Mucosa of descending colon (tissue), 3 donors: Measurements from ENCODE around the gene RORC. TPM values are rescaled to one million over a fixed set of nuclear protein-coding genes. Genes with fewer than 3 reads are reported as not detected.
"Not testable (repeated sequence)": the region's sequence is repeated elsewhere in the genome, so short reads cannot be mapped to it uniquely, and the experiment has no call there.

Source experiments
- ATAC-seq: fragments of 200-7000 bp; cut with Tn5 transposase; one replicate; pipeline ENCODE4 v1.9.1; 2020; ENCODE audit warnings: mild to moderate bottlenecking, moderate library complexity
- DNase-seq, 3 donors: peaks; one replicate each; pipeline ENCODE4 v3.0.0-alpha.2; 2020
- H3K36me3 ChIP-seq: fragments of 200-600 bp; one replicate; pipeline ENCODE4 v1.8.0; 2021; ENCODE audit warnings: low read depth, mild to moderate bottlenecking
- H3K4me1 ChIP-seq: fragments of 200-600 bp; one replicate; pipeline ENCODE4 v1.8.0; 2021; ENCODE audit warnings: low read depth, mild to moderate bottlenecking
- H3K4me3 ChIP-seq: fragments of 200-600 bp; one replicate; pipeline ENCODE4 v1.8.0; 2021; ENCODE audit warnings: mild to moderate bottlenecking
- H3K9me3 ChIP-seq: fragments of 200-600 bp; one replicate; pipeline ENCODE4 v1.8.0; 2021; ENCODE audit warnings: mild to moderate bottlenecking
- CTCF ChIP-seq: fragments of 200-600 bp; IDR thresholded peaks from one replicate; pipeline ENCODE4 v1.8.0; 2022; ENCODE audit warnings: antibody characterized with exemption, mild to moderate bottlenecking
- intact Hi-C, 2 donors: fragments of 100-400 bp; cut with DNase I in 1 of 2; cut with micrococcal nuclease in 1 of 2; formaldehyde crosslinking; loops; one replicate each; pipeline versions ENCODE4 v1.11.0 to v1.11.1; 2022; cut with DNase I, micrococcal nuclease
- total RNA-seq, 3 donors: library from RNA; stranded (reverse); fragmentation: NEBNext Ultra II Directional in 2 of 3; extraction: Animal tissue kit (Norgen Biotek cat#: 25700) in 2 of 3; gene quantifications; one replicate each; pipeline versions ENCODE4 v1.2.1 to v1.2.4, GENCODE V29; 2021 to 2023
- donor health status: DM: no; HTN: no; CAD: no; lungs with moderate emphysema.
- donor health status: DM: no; HTN: no; CAD: no.
- donor health status: DM: no; HTN: yes; CAD: no.

Gene RORC
- total RNA-seq, 3 donors from 2014 or later = 9.5 to 29.5 (median 17.7) TPM

- ATAC-seq = no peak
- intact Hi-C loops = no loop called here
- no peaks in the 10 kb centered on the region for H3K36me3 ChIP-seq
- no peak overlapping the region for H3K4me3 ChIP-seq
- H3K4me1 ChIP-seq = no peaks in the 10 kb centered on the region
- no peak for TF ChIP-seq CTCF
- no peak for DNase-seq
- H3K9me3 ChIP-seq = no peaks in the 10 kb centered on the region
Measured at GRCh38 chr1:151783796-151784195, 47.8 kb downstream of the RORC start.

- Histone ChIP-seq H3K9me3 (no peaks in the 10 kb centered on the region), H3K4me1 (no peaks in the 10 kb centered on the region), H3K4me3 (no peak overlapping the region), H3K36me3 (no peaks in the 10 kb centered on the region)
- intact Hi-C loops = no loop called here
- DNase-seq = no peak
- no peak for TF ChIP-seq CTCF
- no peak for ATAC-seq
Measured at GRCh38 chr1:151782741-151783140, 48.9 kb downstream of the RORC start.

GRCh38 chr1:151782026-151782425 lies 49.6 kb downstream of the RORC start:
- intact Hi-C loops = not testable (repeated sequence)

GRCh38 chr1:151780736-151781135 lies 50.9 kb downstream of the RORC start:
- ATAC-seq, H3K4me1 ChIP-seq, DNase-seq, H3K9me3 ChIP-seq, H3K36me3 ChIP-seq, H3K4me3 ChIP-seq, intact Hi-C loops: not testable (repeated sequence)

More at GRCh38 chr1:151782026-151782425, 49.6 kb downstream of the RORC start:
- not testable (repeated sequence) for H3K9me3 ChIP-seq, H3K36me3 ChIP-seq, H3K4me3 ChIP-seq, DNase-seq, ATAC-seq, H3K4me1 ChIP-seq

GRCh38 chr1:151779852-151780251 lies 51.8 kb downstream of the RORC start:
- H3K36me3 ChIP-seq = no peaks in the 10 kb centered on the region
- H3K4me3 ChIP-seq = no peak overlapping the region
- no peak for TF ChIP-seq CTCF
- H3K4me1 ChIP-seq = no peaks in the 10 kb centered on the region
- ATAC-seq (no peak), DNase-seq (no peak)
- intact Hi-C loops = no loop called here
- H3K9me3 ChIP-seq = no peaks in the 10 kb centered on the region

GRCh38 chr1:151777317-151777716 lies 54.3 kb downstream of the RORC start:
- no peak for DNase-seq
- H3K4me1 ChIP-seq = no peaks in the 10 kb centered on the region
- no peak overlapping the region for H3K4me3 ChIP-seq
- TF ChIP-seq CTCF = no peak
- H3K9me3 ChIP-seq = no peaks in the 10 kb centered on the region
- no peak for ATAC-seq
- no peaks in the 10 kb centered on the region for H3K36me3 ChIP-seq
- intact Hi-C loops = no loop called here

- Histone ChIP-seq H3K9me3 (no peaks in the 10 kb centered on the region), H3K36me3 (no peaks in the 10 kb centered on the region), H3K4me1 (no peaks in the 10 kb centered on the region), H3K4me3 (no peak overlapping the region)
- intact Hi-C loops = no loop called here
- DNase-seq (no peak), ATAC-seq (no peak)
- TF ChIP-seq CTCF = no peak
Measured at GRCh38 chr1:151776665-151777062, 54.9 kb downstream of the RORC start.
